H1 (cell line): ENCODE data around the gene CNOT1. TPM values are rescaled to one million over a fixed set of nuclear protein-coding genes. Genes with fewer than 3 reads are reported as not detected.

ENCODE experiments used
- CTCF ChIA-PET: fragments of 300-600 bp; sonication (Branson Sonifier 250); formaldehyde crosslinking; loops from one replicate; lab custom pipeline; 2021; ENCODE audit not compliant: partially characterized antibody; lab: Charles Lee
- POLR2A ChIA-PET: fragments of 300-600 bp; sonication (Branson Sonifier 250); formaldehyde crosslinking; loops from one replicate; lab custom pipeline; 2021; ENCODE audit warnings: inconsistent platforms; ENCODE audit not compliant: partially characterized antibody; lab: Charles Lee
- DNase-seq, 2 experiments: peaks; one replicate each; pipeline versions ENCODE4 v3.0.0 to v3.0.0-alpha.2; 2010 to 2022; ENCODE audit warnings: low spot score in 2 of 2, low read depth in 1 of 2, mixed read lengths in 1 of 2
- FAIRE-seq: peaks from 2 replicates; lab custom pipeline; 2011; peaks lifted over from hg19 to GRCh38; lab: Jason Lieb, UNC
- H2AFZ ChIP-seq: 2 replicates; pipeline ENCODE4 v1.8.1; 2012; ENCODE audit warnings: low read length, inconsistent platforms
- H2AK5ac ChIP-seq: 2 replicates; pipeline ENCODE4 v1.6.1; 2013; ENCODE audit warnings: low read depth, low read length
- H2BK120ac ChIP-seq: replicated peaks from 2 replicates; pipeline ENCODE3; 2013; ENCODE audit warnings: low read depth, low read length, inconsistent platforms
- H2BK12ac ChIP-seq: 2 replicates; pipeline ENCODE4 v1.6.1; 2013; ENCODE audit warnings: low read depth, low read length
- H2BK15ac ChIP-seq: 2 replicates; pipeline ENCODE4 v1.6.1; 2013; ENCODE audit warnings: low read length
- H2BK20ac ChIP-seq: 2 replicates; pipeline ENCODE4 v1.6.1; 2013; ENCODE audit warnings: low read length
- H2BK5ac ChIP-seq: 2 replicates; pipeline ENCODE4 v1.6.1; 2013; ENCODE audit warnings: low read depth, low read length
- H3K14ac ChIP-seq: 2 replicates; pipeline ENCODE4 v1.6.1; 2013; ENCODE audit warnings: inconsistent platforms; ENCODE audit not compliant: insufficient read length
- H3K18ac ChIP-seq: 2 replicates; pipeline ENCODE4 v1.6.1; 2013; ENCODE audit warnings: low read length; ENCODE audit errors: extremely low read depth
- H3K23ac ChIP-seq: 2 replicates; pipeline ENCODE4 v1.6.1; 2013; ENCODE audit warnings: inconsistent platforms; ENCODE audit not compliant: insufficient read length
- H3K23me2 ChIP-seq: 2 replicates; pipeline ENCODE4 v1.6.1; 2013; ENCODE audit warnings: low read depth, low read length
- H3K27ac ChIP-seq: 2 replicates; pipeline ENCODE4 v1.6.1; 2011; ENCODE audit warnings: low read depth, low read length, inconsistent platforms
- H3K27me3 ChIP-seq, 4 experiments: replicated peaks in 1 of 4; 1 replicate in 1 of 4; 2 replicates in 3 of 4; pipeline versions ENCODE4 v1.6.1 to v1.8.1; 2011 to 2013; ENCODE audit warnings: low read length in 3 of 4, mild to moderate bottlenecking in 3 of 4, inconsistent platforms in 2 of 4, mixed read lengths in 2 of 4, moderate library complexity in 1 of 4; ENCODE audit not compliant: control insufficient read depth in 3 of 4, insufficient read depth in 3 of 4; ENCODE audit errors: extremely low read depth in 1 of 4
- H3K36me3 ChIP-seq, 4 experiments: 2 replicates each; pipeline versions ENCODE4 v1.6.1 to v1.8.1; 2011 to 2013; ENCODE audit warnings: mild to moderate bottlenecking in 4 of 4, low read length in 3 of 4, moderate library complexity in 2 of 4, control low read depth in 1 of 4, inconsistent platforms in 1 of 4; ENCODE audit not compliant: insufficient read depth in 4 of 4, control insufficient read depth in 2 of 4
- H3K4ac ChIP-seq: replicated peaks from 2 replicates; pipeline ENCODE3; 2013; ENCODE audit warnings: low read length, low read depth, mixed read lengths, inconsistent platforms; ENCODE audit not compliant: insufficient read length
- H3K4me1 ChIP-seq, 4 experiments: replicated peaks in 1 of 4; 1 replicate in 1 of 4; 2 replicates in 3 of 4; pipeline versions ENCODE4 v1.6.1 to v1.8.1; 2011 to 2013; ENCODE audit warnings: low read length in 3 of 4, inconsistent platforms in 2 of 4, mixed read lengths in 1 of 4; ENCODE audit not compliant: insufficient read depth in 4 of 4, control insufficient read depth in 3 of 4
- H3K4me2 ChIP-seq, 2 experiments: 2 replicates each; pipeline versions ENCODE4 v1.6.1 to v1.8.1; 2011 to 2013; ENCODE audit warnings: low read depth in 2 of 2, low read length in 2 of 2, control low read depth in 1 of 2, inconsistent platforms in 1 of 2, mild to moderate bottlenecking in 1 of 2; ENCODE audit not compliant: insufficient read depth in 1 of 2
- H3K4me3 ChIP-seq, 4 experiments: fragments of 200-600, 300-600 bp in 1 of 4; sonication (generic), shearing (Covaris generic), sonication (Bioruptor Twin) in 1 of 4; 2 replicates each; pipeline versions ENCODE4 v1.5.1 to v1.8.1; 2011 to 2016; ENCODE audit warnings: low read length in 4 of 4, low read depth in 3 of 4, control low read depth in 2 of 4, inconsistent platforms in 2 of 4, mild to moderate bottlenecking in 2 of 4, mixed read lengths in 1 of 4, moderate library complexity in 1 of 4; ENCODE audit not compliant: insufficient read depth in 2 of 4; ENCODE audit errors: extremely low read depth in 1 of 4
- H3K56ac ChIP-seq: replicated peaks from 2 replicates; pipeline ENCODE3; 2013; ENCODE audit warnings: low read depth, mild to moderate bottlenecking, mixed read lengths, low read length, inconsistent platforms; ENCODE audit not compliant: insufficient read length
- H3K79me1 ChIP-seq: 2 replicates; pipeline ENCODE4 v1.6.1; 2013; ENCODE audit warnings: low read depth, low read length, control low read depth
- H3K79me2 ChIP-seq, 2 experiments: 2 replicates each; pipeline versions ENCODE4 v1.6.1 to v1.8.1; 2012 to 2013; ENCODE audit warnings: low read length in 2 of 2, mild to moderate bottlenecking in 2 of 2, inconsistent platforms in 1 of 2; ENCODE audit not compliant: insufficient read depth in 2 of 2, control insufficient read depth in 1 of 2
- H3K9ac ChIP-seq, 4 experiments: replicated peaks in 1 of 4; 1 replicate in 1 of 4; 2 replicates in 3 of 4; pipeline versions ENCODE4 v1.6.1 to v1.8.1; 2011 to 2013; ENCODE audit warnings: low read depth in 3 of 4, low read length in 3 of 4, control low read depth in 2 of 4, mild to moderate bottlenecking in 2 of 4, moderate library complexity in 2 of 4, inconsistent platforms in 1 of 4; ENCODE audit errors: extremely low read depth in 1 of 4
- H3K9me3 ChIP-seq, 2 experiments: 2 replicates each; pipeline versions ENCODE4 v1.6.1 to v1.8.1; 2012 to 2013; ENCODE audit warnings: mild to moderate bottlenecking in 2 of 2, moderate library complexity in 2 of 2, control low read depth in 1 of 2, inconsistent platforms in 1 of 2, low read depth in 1 of 2, low read length in 1 of 2, mixed read lengths in 1 of 2; ENCODE audit not compliant: insufficient read depth in 2 of 2
- H4K20me1 ChIP-seq, 2 experiments: replicated peaks in 1 of 2; 2 replicates each; pipeline versions ENCODE3 to v1.8.1; 2011 to 2013; ENCODE audit warnings: inconsistent platforms in 2 of 2, low read length in 2 of 2, mild to moderate bottlenecking in 1 of 2; ENCODE audit not compliant: insufficient read depth in 2 of 2, control insufficient read depth in 1 of 2
- H4K5ac ChIP-seq: 2 replicates; pipeline ENCODE4 v1.6.1; 2013; ENCODE audit warnings: low read length, low read depth, mixed read lengths, inconsistent platforms; ENCODE audit not compliant: insufficient read length
- H4K8ac ChIP-seq: 2 replicates; pipeline ENCODE4 v1.8.0; 2013; ENCODE audit warnings: mild to moderate bottlenecking, moderate library complexity, low read length, inconsistent platforms; ENCODE audit not compliant: insufficient read depth; ENCODE audit errors: extremely low read depth
- H4K91ac ChIP-seq: replicated peaks from 2 replicates; pipeline ENCODE3; 2013; ENCODE audit warnings: low read length, mixed read lengths, inconsistent platforms; ENCODE audit not compliant: insufficient read length
- ATF3 ChIP-seq: IDR thresholded peaks from 2 replicates; pipeline ENCODE4 v1.6.1; 2011; ENCODE audit warnings: low read depth, mild to moderate bottlenecking, low read length; ENCODE audit not compliant: insufficient read depth
- BACH1 ChIP-seq: IDR thresholded peaks from 2 replicates; pipeline ENCODE4 v1.6.1; 2012; ENCODE audit warnings: low read length, improper control_type of control experiment
- CEBPB ChIP-seq: IDR thresholded peaks from 2 replicates; pipeline ENCODE4 v1.6.1; 2012; ENCODE audit warnings: low read depth, low read length
- CTCF ChIP-seq, 3 experiments: IDR thresholded peaks; 1 replicate in 2 of 3; 2 replicates in 1 of 3; pipeline versions ENCODE4 v1.5.1 to v1.6.1; 2011; ENCODE audit warnings: low read length in 3 of 3, mild to moderate bottlenecking in 3 of 3, inconsistent platforms in 2 of 3, low read depth in 1 of 3, moderate library complexity in 1 of 3; ENCODE audit not compliant: insufficient read depth in 1 of 3; ENCODE audit errors: control extremely low read depth in 1 of 3
- EZH2 ChIP-seq: fragments of 200-600 bp; sonication (generic); IDR thresholded peaks from 2 replicates; pipeline ENCODE4 v1.7.1; 2012; ENCODE audit warnings: low read depth, mild to moderate bottlenecking, moderate library complexity, low read length, inconsistent platforms; ENCODE audit not compliant: severe bottlenecking
- HDAC6 ChIP-seq: IDR thresholded peaks from one replicate; pipeline ENCODE4 v1.7.1; 2012; ENCODE audit warnings: low read depth, mild to moderate bottlenecking, inconsistent platforms, low read length, moderate library complexity
- SP2 ChIP-seq: IDR thresholded peaks from 2 replicates; pipeline ENCODE4 v1.6.1; 2012; ENCODE audit warnings: mild to moderate bottlenecking, low read length, inconsistent platforms
- SP4 ChIP-seq: IDR thresholded peaks from 2 replicates; pipeline ENCODE4 v1.6.1; 2012; ENCODE audit warnings: low read length, inconsistent platforms
- SRF ChIP-seq: IDR thresholded peaks from 2 replicates; pipeline ENCODE4 v1.6.1; 2011; ENCODE audit warnings: mild to moderate bottlenecking, low read depth, low read length, moderate library complexity
- WGBS, 2 experiments: shearing (Covaris generic) in 1 of 2; methylation state at CpG; one replicate each; pipeline versions ENCODE4 v1.1.6 to v1.1.7; 2013 to 2015; ENCODE audit warnings: low lambda C conversion rate in 2 of 2, mixed read lengths in 2 of 2, inconsistent platforms in 1 of 2, low coverage in 1 of 2, missing lambda C conversion rate in 1 of 2; ENCODE audit not compliant: insufficient replicate concordance in 2 of 2, insufficient coverage in 1 of 2, insufficient read length in 1 of 2; ENCODE audit errors: extremely low coverage in 1 of 2, missing lambda C conversion rate in 1 of 2; 5-methylcytosine and 5-hydroxymethylcytosine counted together
- polyA plus RNA-seq, 7 experiments: library from polyadenylated mRNA; depleted of rRNA in 3 of 7; stranded (reverse) in 5 of 7; unstranded in 2 of 7; fragments of >200 nt in 5 of 7; fragments of 200-250 nt in 2 of 7; gene quantifications; 1 replicate in 5 of 7; 2 replicates in 1 of 7; 4 replicates in 1 of 7; pipeline versions ENCODE4 v1.2.1 to v1.2.3, GENCODE V29; 2011 to 2013; ENCODE audit warnings: missing spikeins in 2 of 7, mixed read lengths in 2 of 7
- total RNA-seq: library from RNA; stranded (reverse); fragmentation: NEBNext Ultra II Directional; extraction: Animal tissue kit (Norgen Biotek cat#: 25700); gene quantifications from 2 replicates; pipeline ENCODE4 v1.2.1, GENCODE V29; 2021

Gene CNOT1
- total and polyA plus RNA-seq, 2 of the 8 experiments (the other 6 are each of a cell fraction or from before 2014, with no cell fraction given): 306 to 319 TPM

GRCh38 chr16:58490065-58490464 is 139.6 kb downstream of the CNOT1 start:
- H3K18ac ChIP-seq: no peak overlapping the region
- POLR2A ChIA-PET: no interaction called here
- no peaks in the 10 kb centered on the region for H3K36me3 ChIP-seq
- H3K14ac ChIP-seq: no peak overlapping the region
- H3K23me2 ChIP-seq: no peaks in the 10 kb centered on the region
- H3K23ac ChIP-seq: no peak overlapping the region
- H4K8ac ChIP-seq: no peak overlapping the region
- no peak overlapping the region for H3K4me2 ChIP-seq
- H2BK5ac ChIP-seq: no peak overlapping the region
- no peak overlapping the region for H4K91ac ChIP-seq
- no peak overlapping the region for H3K4ac ChIP-seq
- H2BK15ac ChIP-seq: no peak overlapping the region; the same call in 1 of the 2 replicates
- DNase-seq: no peak
- H3K4me1 ChIP-seq: peaks cover 0 to 8% (median 3%) of the 10 kb centered on the region in 4 experiments; a peak in 3 of 7 replicates
- no peak overlapping the region for H3K27ac ChIP-seq
- H2BK12ac ChIP-seq: peak overlapping the region; percentile 39; the same call in 1 of the 2 replicates
- no peaks in the 10 kb centered on the region for H3K9me3 ChIP-seq
- CTCF ChIA-PET: interaction anchor here (0.9 to 4.4 kb wide), 3 partner anchors 150 to 154 kb away, joined by 3 to 67 read pairs (median 3); no protein-coding TSS in a partner anchor
- H2AK5ac ChIP-seq: 0 out of 2 replicates have a peak overlapping the region, but pooled peaks have one; percentile 24
- H3K56ac ChIP-seq: no peak overlapping the region
- no peak overlapping the region for H4K5ac ChIP-seq
- no peaks in the 10 kb centered on the region; a peak in 2 of 7 replicates for H3K27me3 ChIP-seq
- no peaks in the 10 kb centered on the region for H3K79me2 ChIP-seq
- WGBS, 2 experiments: 95% methylated on average over 4 of the region's 4 CpGs; no CpG with 5 or more reads in 1 of the 2 experiments
- no peaks in the 10 kb centered on the region for H4K20me1 ChIP-seq
- H2AFZ ChIP-seq: no peak overlapping the region
- no peaks in the 10 kb centered on the region for H3K79me1 ChIP-seq
- H2BK120ac ChIP-seq: no peak overlapping the region
- no peak overlapping the region for H3K9ac ChIP-seq
- no peak for FAIRE-seq
- H3K4me3 ChIP-seq: no peak overlapping the region
- H2BK20ac ChIP-seq: no peak overlapping the region
- TF ChIP-seq EZH2 (no peak), SP4 (no peak), BACH1 (no peak), HDAC6 (no peak), ATF3 (no peak), CEBPB (no peak), SP2 (no peak), CTCF (IDR thresholded peaks at IDR 0.05; ENCODE audit: control extremely low read depth in 1 of 3, insufficient read depth in 1 of 3, low read depth in 1 of 3, low read length in 3 of 3) (no peak), SRF (no peak)
